HCT116 (cell line): ENCODE results near the gene IFITM5. TPM values are rescaled to one million over a fixed set of nuclear protein-coding genes. Genes with fewer than 3 reads are reported as not detected.

Source experiments
- ATAC-seq: fragments of 200-7000 bp; cut with Tn5 transposase; 2 replicates; pipeline ENCODE4 v1.9.1; 2020; ENCODE audit warnings: mild to moderate bottlenecking, moderate library complexity
- BruUV-seq: library from RNA; stranded (reverse); fragments of 400-500 nt; replicated peaks from 2 replicates; lab custom pipeline; 2021; lab: Mats Ljungman, UMichigan
- CTCF ChIA-PET: fragments of 300-600 bp; sonication (Branson Sonifier 250); formaldehyde crosslinking; loops from one replicate; lab custom pipeline; 2021; ENCODE audit warnings: antibody characterized with exemption; lab: Charles Lee
- POLR2A ChIA-PET: fragments of 300-600, 350-600 bp; sonication (Branson Sonifier 250); formaldehyde crosslinking; loops from one replicate; lab custom pipeline; 2021; ENCODE audit warnings: antibody characterized with exemption; lab: Charles Lee
- RAD21 ChIA-PET, 2 experiments: fragments of 300-600 bp; sonication (Branson Sonifier 250); formaldehyde crosslinking; loops; one replicate each; lab custom pipeline; 2023; ENCODE audit warnings: low total read pairs in 2 of 2; ENCODE audit not compliant: uncharacterized antibody in 2 of 2, unreplicated experiment in 2 of 2, low non-redundant PET in 1 of 2; lab: Charles Lee
- DNase-seq: peaks from one replicate; pipeline ENCODE4 v3.0.0-alpha.2; 2010; ENCODE audit warnings: low read depth, low spot score
- H2AFZ ChIP-seq: fragments of 200-600 bp; shearing (Covaris generic), sonication (generic); 2 replicates; pipeline ENCODE4 v1.6.1; 2017; ENCODE audit warnings: low read depth, mixed run types, mixed read lengths, antibody characterized with exemption, low read length; ENCODE audit not compliant: poor library complexity, severe bottlenecking
- H3K27ac ChIP-seq: 2 replicates; pipeline ENCODE4 v1.5.1; 2012; ENCODE audit warnings: low read depth, low read length
- H3K27me3 ChIP-seq: fragments of 200-600 bp; sonication (generic); 2 replicates; pipeline ENCODE4 v1.6.1; 2016; ENCODE audit warnings: mixed run types, low read length, mixed read lengths; ENCODE audit not compliant: insufficient read depth
- H3K36me3 ChIP-seq, 2 experiments: fragments of 200-500 bp in 1 of 2; fragments of 200-600 bp in 1 of 2; sonication (Bioruptor generic) in 1 of 2; sonication (generic) in 1 of 2; 2 replicates each; pipeline versions ENCODE4 v1.5.1 to v1.6.1; 2014 to 2016; ENCODE audit warnings: low read length in 2 of 2, inconsistent platforms in 1 of 2, mixed read lengths in 1 of 2, mixed run types in 1 of 2; ENCODE audit not compliant: insufficient read depth in 2 of 2, control insufficient read depth in 1 of 2
- H3K4me1 ChIP-seq, 2 experiments: fragments of 200-600 bp in 1 of 2; sonication (generic) in 1 of 2; 2 replicates each; pipeline versions ENCODE4 v1.5.1 to v1.6.1; 2012 to 2017; ENCODE audit warnings: low read length in 2 of 2, inconsistent platforms in 1 of 2, mild to moderate bottlenecking in 1 of 2, mixed read lengths in 1 of 2, mixed run types in 1 of 2, moderate library complexity in 1 of 2; ENCODE audit not compliant: insufficient read depth in 2 of 2, control insufficient read depth in 1 of 2
- H3K4me2 ChIP-seq: fragments of 200-600 bp; sonication (generic); 2 replicates; pipeline ENCODE4 v1.6.1; 2017; ENCODE audit warnings: mixed run types, low read length, mixed read lengths
- H3K4me3 ChIP-seq, 2 experiments: fragments of 200-600 bp in 1 of 2; sonication (generic) in 1 of 2; replicated peaks in 1 of 2; 2 replicates each; pipeline ENCODE4 v1.5.1; 2011 to 2016; ENCODE audit warnings: low read length in 2 of 2, control low read depth in 1 of 2, low read depth in 1 of 2, mild to moderate bottlenecking in 1 of 2, mixed read lengths in 1 of 2, mixed run types in 1 of 2
- H3K79me2 ChIP-seq: fragments of 200-600 bp; sonication (generic); 2 replicates; pipeline ENCODE4 v1.6.1; 2017; ENCODE audit warnings: mild to moderate bottlenecking, mixed run types, low read length, moderate library complexity, mixed read lengths; ENCODE audit not compliant: insufficient read depth
- H3K9ac ChIP-seq: fragments of 200-600 bp; sonication (generic); 2 replicates; pipeline ENCODE4 v1.6.1; 2016; ENCODE audit warnings: low read length, mixed read lengths
- H3K9me2 ChIP-seq: fragments of 200-600 bp; sonication (generic), shearing (Covaris generic); 2 replicates; pipeline ENCODE4 v1.6.1; 2017; ENCODE audit warnings: mixed run types, mild to moderate bottlenecking, moderate library complexity; ENCODE audit not compliant: insufficient read depth
- H3K9me3 ChIP-seq, 2 experiments: fragments of 200-500 bp in 1 of 2; fragments of 200-600 bp in 1 of 2; sonication (Bioruptor generic) in 1 of 2; sonication (generic) in 1 of 2; 2 replicates each; pipeline ENCODE4 v1.6.1; 2014 to 2017; ENCODE audit warnings: low read length in 2 of 2, mixed read lengths in 2 of 2, inconsistent platforms in 1 of 2, low read depth in 1 of 2, mild to moderate bottlenecking in 1 of 2, mixed run types in 1 of 2, moderate library complexity in 1 of 2; ENCODE audit not compliant: control insufficient read depth in 1 of 2, insufficient read depth in 1 of 2
- H4K20me1 ChIP-seq: fragments of 200-600 bp; sonication (generic), shearing (Covaris generic); 2 replicates; pipeline ENCODE4 v1.6.1; 2017; ENCODE audit warnings: mixed run types, mild to moderate bottlenecking, moderate library complexity; ENCODE audit not compliant: insufficient read depth
- ATF3 ChIP-seq: IDR thresholded peaks from 2 replicates; pipeline ENCODE4 v1.6.1; 2012
- CBX3 ChIP-seq: IDR thresholded peaks from 2 replicates; pipeline ENCODE4 v1.6.1; 2012; ENCODE audit warnings: low read depth
- CEBPB ChIP-seq: IDR thresholded peaks from 2 replicates; pipeline ENCODE4 v1.6.1; 2012; ENCODE audit warnings: low read depth
- EGR1 ChIP-seq: IDR thresholded peaks from 2 replicates; pipeline ENCODE4 v1.6.1; 2012; ENCODE audit warnings: low read depth
- ELF1 ChIP-seq: IDR thresholded peaks from 2 replicates; pipeline ENCODE4 v1.6.1; 2012; ENCODE audit warnings: low read depth, borderline replicate concordance
- EZH2 ChIP-seq: fragments of 200-600 bp; sonication (generic); IDR thresholded peaks from 2 replicates; pipeline ENCODE4 v1.6.1; 2017; ENCODE audit warnings: antibody characterized with exemption, mixed run types
- EZH2phosphoT487 ChIP-seq: fragments of 200-600 bp; IDR thresholded peaks from 2 replicates; pipeline ENCODE4 v1.6.1; 2018; ENCODE audit warnings: antibody characterized with exemption, borderline replicate concordance
- FOSL1 ChIP-seq: IDR thresholded peaks from 2 replicates; pipeline ENCODE4 v1.6.1; 2012; ENCODE audit warnings: low read depth
- POLR2A ChIP-seq: IDR thresholded peaks from 2 replicates; pipeline ENCODE4 v1.7.0; 2011; ENCODE audit warnings: borderline replicate concordance; ENCODE audit not compliant: insufficient read depth, insufficient read length; ENCODE audit errors: extremely low read depth
- POLR2AphosphoS5 ChIP-seq: IDR thresholded peaks from 2 replicates; pipeline ENCODE4 v1.6.1; 2011; ENCODE audit warnings: mild to moderate bottlenecking, low read depth, low read length, moderate library complexity
- RAD21 ChIP-seq: IDR thresholded peaks from 2 replicates; pipeline ENCODE4 v1.6.1; 2012; ENCODE audit warnings: low read depth, mild to moderate bottlenecking
- REST ChIP-seq: IDR thresholded peaks from 2 replicates; pipeline ENCODE4 v1.6.1; 2012; ENCODE audit warnings: low read depth
- SIN3A ChIP-seq: IDR thresholded peaks from 2 replicates; pipeline ENCODE4 v1.6.1; 2012; ENCODE audit warnings: low read depth
- SP1 ChIP-seq: IDR thresholded peaks from 2 replicates; pipeline ENCODE4 v1.6.1; 2012; ENCODE audit warnings: low read depth
- SRF ChIP-seq: IDR thresholded peaks from 2 replicates; pipeline ENCODE4 v1.6.1; 2012; ENCODE audit warnings: low read depth
- YY1 ChIP-seq: IDR thresholded peaks from 2 replicates; pipeline ENCODE4 v1.6.1; 2011; ENCODE audit warnings: low read length, low read depth, moderate library complexity, mild to moderate bottlenecking; ENCODE audit not compliant: insufficient replicate concordance; ENCODE audit errors: extremely low read depth
- ZBTB33 ChIP-seq: IDR thresholded peaks from 2 replicates; pipeline ENCODE4 v1.6.1; 2011; ENCODE audit warnings: mild to moderate bottlenecking, low read length, moderate library complexity; ENCODE audit not compliant: insufficient replicate concordance; ENCODE audit errors: extremely low read depth
- ZFX ChIP-seq: fragments of 450-650 bp; IDR thresholded peaks from 2 replicates; pipeline ENCODE4 v1.6.1; 2017
- ZNF274 ChIP-seq: fragments of 200-500 bp; sonication (Bioruptor generic); IDR thresholded peaks from 2 replicates; pipeline ENCODE4 v1.6.1; 2014; ENCODE audit warnings: mild to moderate bottlenecking, low read depth, low read length, inconsistent platforms
- intact Hi-C: fragments of 100-400 bp; cut with micrococcal nuclease; formaldehyde crosslinking; loops from 2 replicates; pipeline ENCODE4 v1.10.0; 2022
- total RNA-seq: library from RNA; stranded (reverse); gene quantifications from one replicate; pipeline ENCODE4 v1.2.1, GENCODE V29; 2021; ENCODE audit not compliant: unreplicated experiment

IFITM5 gene
- total RNA-seq, 1 experiment from 2014 or later, result not detected

GRCh38 chr11:332651-333480, 33.5 kb upstream of the IFITM5 start:
- DNase-seq, result no peak
- Histone ChIP-seq H3K36me3 (no peaks in the 10 kb centered on the region), H2AFZ (no peak overlapping the region), H3K9me2 (no peaks in the 10 kb centered on the region), H3K27ac (no peak overlapping the region), H3K9me3 (no peaks in the 10 kb centered on the region; a peak in 1 of 4 replicates), H3K4me1 (peaks cover 0 to 7% of the 10 kb centered on the region in 2 experiments; a peak in 2 of 4 replicates), H4K20me1 (no peaks in the 10 kb centered on the region), H3K9ac (no peak overlapping the region), H3K79me2 (no peaks in the 10 kb centered on the region), H3K4me3 (no peak overlapping the region), H3K4me2 (no peak overlapping the region), H3K27me3 (no peaks in the 10 kb centered on the region)
- RAD21 ChIA-PET, result no interaction called here
- intact Hi-C loops, result no loop called here
- BruUV-seq, result no TSS peak
- POLR2A ChIA-PET, result no interaction called here
- no peak for TF ChIP-seq SP1
- no peak for TF ChIP-seq ELF1
- no peak for TF ChIP-seq CBX3
- no peak for TF ChIP-seq EZH2
- TF ChIP-seq RAD21, result no peak
- no peak for TF ChIP-seq ZFX
- TF ChIP-seq REST, result no peak
- TF ChIP-seq ZNF274, result no peak
- no peak for TF ChIP-seq SIN3A
- no peak for TF ChIP-seq ATF3
- TF ChIP-seq ZBTB33, result no peak
- no peak for TF ChIP-seq SRF
- TF ChIP-seq YY1, result no peak
- no peak for TF ChIP-seq POLR2A
- no peak for TF ChIP-seq EZH2phosphoT487
- TF ChIP-seq FOSL1, result no peak
- no peak for TF ChIP-seq CEBPB
- no peak for TF ChIP-seq POLR2AphosphoS5
- no peak for TF ChIP-seq EGR1
- no peak for ATAC-seq
- CTCF ChIA-PET, result no interaction called here
